AG09309 (cell line): ENCODE data around the gene FOSL2.

Experiments
- DNase-seq: peaks from one replicate; pipeline ENCODE4 v3.0.0-alpha.2; 2010; ENCODE audit warnings: low read depth
- H3K4me3 ChIP-seq: 2 replicates; pipeline ENCODE4 v1.5.1; 2011; ENCODE audit warnings: mild to moderate bottlenecking, low read depth, low read length, moderate library complexity; ENCODE audit not compliant: control insufficient read depth
- CTCF ChIP-seq: IDR thresholded peaks from 2 replicates; pipeline ENCODE4 v1.5.1; 2011; ENCODE audit warnings: mild to moderate bottlenecking, low read depth, low read length, inconsistent platforms; ENCODE audit not compliant: insufficient read depth, control insufficient read depth; ENCODE audit errors: missing control alignments

The FOSL2 gene

GRCh38 chr2:28429636-28430376 lies 37.1 kb downstream of the FOSL2 start:
- TF ChIP-seq CTCF, result no peak
- no peak for DNase-seq
- H3K4me3 ChIP-seq, result no peak overlapping the region

DNA sequence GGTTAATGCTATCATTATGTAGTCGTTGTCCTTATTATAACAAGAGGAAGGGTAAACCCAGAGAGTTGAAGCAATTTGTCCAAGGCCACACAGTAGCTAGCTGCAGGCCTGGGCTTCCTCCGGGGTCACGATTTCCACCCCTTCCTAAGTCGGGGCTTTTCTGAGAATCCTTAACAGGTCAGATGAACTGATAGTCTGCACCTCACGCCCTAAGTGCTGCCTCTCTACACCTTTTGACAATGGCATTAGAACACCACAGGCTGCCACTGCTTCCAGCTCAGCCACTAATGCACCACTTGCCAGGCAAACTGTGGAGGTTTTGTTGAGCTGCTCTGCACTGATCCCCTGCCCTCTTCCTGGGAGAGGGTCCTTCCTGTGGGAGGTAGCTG lies 37.7 kb downstream of the FOSL2 start:
- no peak for DNase-seq
- no peak for TF ChIP-seq CTCF
- H3K4me3 ChIP-seq, result no peak overlapping the region

DNA sequence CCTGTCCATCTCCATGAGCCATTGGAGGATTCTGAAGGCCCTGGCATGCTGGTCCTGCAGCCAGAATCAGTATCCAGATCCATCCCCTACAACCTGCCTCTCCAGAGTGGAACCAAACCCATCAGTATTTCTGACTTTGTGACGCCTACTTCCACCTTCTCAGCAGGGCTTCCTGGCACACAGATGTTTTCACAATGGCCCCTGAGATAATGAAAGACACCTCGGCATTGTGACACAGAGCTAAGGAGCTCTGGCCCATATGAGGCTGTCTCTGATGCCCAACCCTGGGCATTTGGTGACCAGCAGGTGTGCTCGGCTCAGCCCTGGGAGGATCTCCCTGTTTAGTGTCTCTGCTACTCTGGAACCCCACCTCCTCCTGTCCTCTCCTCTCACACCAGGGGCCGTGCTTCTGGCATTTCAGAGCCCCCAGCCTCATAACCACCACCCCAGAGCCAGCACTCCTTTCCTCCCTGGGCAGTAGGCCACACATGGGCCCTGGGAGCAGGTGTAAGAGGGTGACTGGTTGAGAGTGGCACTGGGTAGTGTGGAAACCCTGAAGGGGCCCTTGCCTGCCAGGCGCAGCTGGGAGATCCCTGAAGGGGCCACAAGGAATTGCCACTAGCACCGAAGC lies 38.2 kb downstream of the FOSL2 start:
- DNase-seq, result no peak
- H3K4me3 ChIP-seq, result no peak overlapping the region
- TF ChIP-seq CTCF, result no peak

GRCh38 chr2:28431741-28432140 lies 39.1 kb downstream of the FOSL2 start:
- DNase-seq, result no peak
- no peak overlapping the region for H3K4me3 ChIP-seq
- TF ChIP-seq CTCF, result no peak

- DNase-seq, result no peak
These were observed 39.7 kb downstream of the FOSL2 start for GRCh38 chr2:28432362-28432761.

DNA sequence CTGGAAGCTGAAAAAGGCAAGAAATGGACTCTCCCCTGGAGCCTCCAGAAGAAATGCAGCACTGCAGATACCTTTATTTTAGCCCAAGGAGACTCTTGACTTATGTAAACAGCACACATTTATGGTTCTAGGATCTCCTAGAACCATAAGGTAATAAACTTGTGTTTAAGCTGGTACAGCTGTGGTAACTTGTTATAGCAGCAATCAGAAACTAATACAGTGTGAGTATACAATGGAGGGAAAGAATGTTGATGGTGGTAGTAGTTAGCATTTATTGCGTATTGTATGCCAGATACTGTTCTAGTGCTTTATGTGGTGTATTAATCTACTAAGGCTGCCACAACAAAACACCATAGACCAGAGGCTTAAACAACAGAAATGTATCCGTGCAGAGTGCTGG lies 40.6 kb downstream of the FOSL2 start:
- H3K4me3 ChIP-seq, result no peak overlapping the region
- TF ChIP-seq CTCF, result no peak
- DNase-seq, result no peak

More at GRCh38 chr2:28432362-28432761, 39.7 kb downstream of the FOSL2 start:
- TF ChIP-seq CTCF, result no peak
- no peak overlapping the region for H3K4me3 ChIP-seq
